Suppressor macrophage treated with lipopolysaccharide for 4 hours (primary cell): ENCODE data around the gene NLGN2.

Source experiments
- DNase-seq: peaks from one replicate; pipeline ENCODE4 v3.0.0-alpha.2; 2020

The NLGN2 gene

GRCh38 chr17:7437950-7438614 is 30.4 kb downstream of the NLGN2 start:
- peak; percentile 66 for DNase-seq

- no peak for DNase-seq
Measured at GRCh38 chr17:7438656-7439460, 31.2 kb downstream of the NLGN2 start.

- DNase-seq: no peak
Measured at GRCh38 chr17:7439462-7440112, 31.9 kb downstream of the NLGN2 start, which contains the start of gene FGF11. TSS of gene FGF11 (plus strand) at chr17:7439512. CDS start at chr17:7439621, 109 bp downstream.

GRCh38 chr17:7440113-7440833 is 32.6 kb downstream of the NLGN2 start:
- DNase-seq: peak; percentile 54

GRCh38 chr17:7440834-7441195 is 33.2 kb downstream of the NLGN2 start:
- peak; percentile 24 for DNase-seq

- no peak for DNase-seq
Measured at GRCh38 chr17:7441266-7441665, 33.6 kb downstream of the NLGN2 start.

GRCh38 chr17:7442142-7442541 is 34.5 kb downstream of the NLGN2 start:
- no peak for DNase-seq

- DNase-seq: no peak
Measured at GRCh38 chr17:7443499-7444485, 36.1 kb downstream of the NLGN2 start.

GRCh38 chr17:7444682-7445618 is 37.3 kb downstream of the NLGN2 start, which contains the start of gene CHRNB1:
TSS of gene CHRNB1 (plus strand) at chr17:7445061. CDS start at chr17:7445128, 67 bp downstream.
- DNase-seq: peak; percentile 84

- DNase-seq: no peak
Measured at GRCh38 chr17:7445619-7445968, 37.9 kb downstream of the NLGN2 start.

- no peak for DNase-seq
Measured at GRCh38 chr17:7448461-7448860, 40.8 kb downstream of the NLGN2 start.

- DNase-seq: no peak
Measured at GRCh38 chr17:7459961-7460545, 52.4 kb downstream of the NLGN2 start.

- DNase-seq: no peak
Measured at GRCh38 chr17:7460850-7461660, 53.4 kb downstream of the NLGN2 start.

GRCh38 chr17:7462474-7463371 is 55.1 kb downstream of the NLGN2 start:
- no peak for DNase-seq

GRCh38 chr17:7463372-7463846 is 55.8 kb downstream of the NLGN2 start:
- no peak for DNase-seq

- no peak for DNase-seq
Measured at GRCh38 chr17:7464081-7464480, 56.4 kb downstream of the NLGN2 start.

- DNase-seq: no peak
Measured at GRCh38 chr17:7465597-7466275, 58.1 kb downstream of the NLGN2 start.

GRCh38 chr17:7466318-7466638 is 58.6 kb downstream of the NLGN2 start:
- no peak for DNase-seq
